Ishikawa (cell line): ENCODE measurements around the gene DPEP2NB.

ENCODE experiments used
- CEBPB ChIP-seq: IDR thresholded peaks from 2 replicates; pipeline ENCODE4 v1.6.1; 2012
- CREB1 ChIP-seq: IDR thresholded peaks from 2 replicates; pipeline ENCODE4 v1.6.1; 2012; ENCODE audit warnings: low read depth
- MAX ChIP-seq: IDR thresholded peaks from 2 replicates; pipeline ENCODE4 v1.6.1; 2012
- TEAD4 ChIP-seq: IDR thresholded peaks from 2 replicates; pipeline ENCODE4 v1.6.1; 2012
- ZBTB7A ChIP-seq: IDR thresholded peaks from 2 replicates; pipeline ENCODE4 v1.6.1; 2012; ENCODE audit warnings: low read depth
- TF ChIP-seq, protein P1 (sequence below): IDR thresholded peaks from 2 replicates; pipeline ENCODE4 v1.6.1; 2012; ENCODE audit warnings: low read depth, mild to moderate bottlenecking

DNA sequence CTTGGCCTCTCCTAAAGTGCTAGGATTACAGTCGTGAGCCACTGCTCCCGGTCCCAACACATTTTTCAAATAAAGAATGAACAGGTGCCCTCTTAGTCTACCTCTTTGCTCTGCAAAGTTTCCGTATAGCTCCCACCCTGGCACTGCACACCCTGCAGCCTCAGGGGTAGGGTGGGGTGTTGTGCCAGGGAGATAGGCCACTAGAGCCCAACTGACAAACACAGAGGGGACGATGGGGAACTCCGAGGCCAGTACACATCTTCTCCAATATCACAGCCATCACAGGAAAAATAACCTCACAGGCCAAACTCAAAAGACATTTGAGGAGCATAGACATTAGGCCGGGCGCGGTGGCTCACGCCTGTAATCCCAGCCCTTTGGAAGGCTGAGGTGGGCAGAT lies 44.6 kb downstream of the DPEP2NB start:
- no peak for TF ChIP-seq CEBPB
- no peak for TF ChIP-seq ZBTB7A
- no peak for TF ChIP-seq MAX
- TF ChIP-seq TEAD4, result no peak
- TF ChIP-seq CREB1, result no peak
- TF ChIP-seq, protein P1, sequence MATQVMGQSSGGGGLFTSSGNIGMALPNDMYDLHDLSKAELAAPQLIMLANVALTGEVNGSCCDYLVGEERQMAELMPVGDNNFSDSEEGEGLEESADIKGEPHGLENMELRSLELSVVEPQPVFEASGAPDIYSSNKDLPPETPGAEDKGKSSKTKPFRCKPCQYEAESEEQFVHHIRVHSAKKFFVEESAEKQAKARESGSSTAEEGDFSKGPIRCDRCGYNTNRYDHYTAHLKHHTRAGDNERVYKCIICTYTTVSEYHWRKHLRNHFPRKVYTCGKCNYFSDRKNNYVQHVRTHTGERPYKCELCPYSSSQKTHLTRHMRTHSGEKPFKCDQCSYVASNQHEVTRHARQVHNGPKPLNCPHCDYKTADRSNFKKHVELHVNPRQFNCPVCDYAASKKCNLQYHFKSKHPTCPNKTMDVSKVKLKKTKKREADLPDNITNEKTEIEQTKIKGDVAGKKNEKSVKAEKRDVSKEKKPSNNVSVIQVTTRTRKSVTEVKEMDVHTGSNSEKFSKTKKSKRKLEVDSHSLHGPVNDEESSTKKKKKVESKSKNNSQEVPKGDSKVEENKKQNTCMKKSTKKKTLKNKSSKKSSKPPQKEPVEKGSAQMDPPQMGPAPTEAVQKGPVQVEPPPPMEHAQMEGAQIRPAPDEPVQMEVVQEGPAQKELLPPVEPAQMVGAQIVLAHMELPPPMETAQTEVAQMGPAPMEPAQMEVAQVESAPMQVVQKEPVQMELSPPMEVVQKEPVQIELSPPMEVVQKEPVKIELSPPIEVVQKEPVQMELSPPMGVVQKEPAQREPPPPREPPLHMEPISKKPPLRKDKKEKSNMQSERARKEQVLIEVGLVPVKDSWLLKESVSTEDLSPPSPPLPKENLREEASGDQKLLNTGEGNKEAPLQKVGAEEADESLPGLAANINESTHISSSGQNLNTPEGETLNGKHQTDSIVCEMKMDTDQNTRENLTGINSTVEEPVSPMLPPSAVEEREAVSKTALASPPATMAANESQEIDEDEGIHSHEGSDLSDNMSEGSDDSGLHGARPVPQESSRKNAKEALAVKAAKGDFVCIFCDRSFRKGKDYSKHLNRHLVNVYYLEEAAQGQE, result no peak
